Karpas-422 (cell line): ENCODE measurements around the gene C16orf82. TPM values are rescaled to one million over a fixed set of nuclear protein-coding genes. Genes with fewer than 3 reads are reported as not detected.

ENCODE experiments used
- DNase-seq: peaks from one replicate; pipeline ENCODE4 v3.0.0-alpha.2; 2015
- H2AFZ ChIP-seq: fragments of 200-600 bp; sonication (generic); 2 replicates; pipeline ENCODE4 v1.6.1; 2014; ENCODE audit warnings: antibody characterized with exemption, low read length, mixed read lengths
- H3K27ac ChIP-seq: fragments of 200-600 bp; sonication (generic); 2 replicates; pipeline ENCODE4 v1.5.1; 2014; ENCODE audit warnings: mild to moderate bottlenecking, low read length, moderate library complexity
- H3K27me3 ChIP-seq: fragments of 200-600 bp; sonication (generic); 2 replicates; pipeline ENCODE4 v1.6.1; 2014; ENCODE audit warnings: low read length, mixed read lengths
- H3K36me3 ChIP-seq: fragments of 200-600 bp; sonication (generic); 2 replicates; pipeline ENCODE4 v1.6.1; 2014; ENCODE audit warnings: low read length, mixed read lengths; ENCODE audit not compliant: insufficient read depth
- H3K4me1 ChIP-seq: fragments of 200-600 bp; sonication (generic); 2 replicates; pipeline ENCODE4 v1.6.1; 2014; ENCODE audit warnings: mild to moderate bottlenecking, low read length, mixed read lengths
- H3K4me2 ChIP-seq: fragments of 200-600 bp; sonication (generic); 2 replicates; pipeline ENCODE4 v1.6.1; 2014; ENCODE audit warnings: low read length, low read depth, mild to moderate bottlenecking; ENCODE audit not compliant: poor library complexity, severe bottlenecking
- H3K4me3 ChIP-seq: fragments of 200-600 bp; sonication (generic); 2 replicates; pipeline ENCODE4 v1.5.1; 2014; ENCODE audit warnings: mild to moderate bottlenecking, antibody characterized with exemption, low read length, mixed read lengths
- H3K79me2 ChIP-seq: fragments of 200-600 bp; sonication (generic); 2 replicates; pipeline ENCODE4 v1.6.1; 2014; ENCODE audit warnings: mild to moderate bottlenecking, low read length, mixed read lengths
- H3K9ac ChIP-seq: fragments of 200-600 bp; sonication (generic); 2 replicates; pipeline ENCODE4 v1.6.0; 2014; ENCODE audit warnings: low read length
- H3K9me2 ChIP-seq: fragments of 200-600 bp; sonication (generic), shearing (Covaris generic); replicated peaks from 2 replicates; pipeline ENCODE4 v1.6.0; 2014; ENCODE audit warnings: mild to moderate bottlenecking, low read length, moderate library complexity; ENCODE audit not compliant: insufficient read depth
- H3K9me3 ChIP-seq: fragments of 300-700, 200-600 bp; sonication (generic); 2 replicates; pipeline ENCODE4 v1.6.1; 2014; ENCODE audit warnings: low read length, mixed read lengths
- H4K20me1 ChIP-seq: fragments of 200-600 bp; sonication (generic); 2 replicates; pipeline ENCODE4 v1.6.1; 2014; ENCODE audit warnings: mild to moderate bottlenecking, antibody characterized with exemption, low read length, low read depth; ENCODE audit not compliant: insufficient read depth
- total RNA-seq: library from RNA; depleted of rRNA; stranded (reverse); fragments of >200 nt; shearing (Covaris generic); gene quantifications from 2 replicates; pipeline ENCODE4 v1.2.3, GENCODE V29; 2014; ENCODE audit warnings: low replicate concordance

The C16orf82 gene
- total RNA-seq, 1 experiment from 2014 or later: not detected

DNA sequence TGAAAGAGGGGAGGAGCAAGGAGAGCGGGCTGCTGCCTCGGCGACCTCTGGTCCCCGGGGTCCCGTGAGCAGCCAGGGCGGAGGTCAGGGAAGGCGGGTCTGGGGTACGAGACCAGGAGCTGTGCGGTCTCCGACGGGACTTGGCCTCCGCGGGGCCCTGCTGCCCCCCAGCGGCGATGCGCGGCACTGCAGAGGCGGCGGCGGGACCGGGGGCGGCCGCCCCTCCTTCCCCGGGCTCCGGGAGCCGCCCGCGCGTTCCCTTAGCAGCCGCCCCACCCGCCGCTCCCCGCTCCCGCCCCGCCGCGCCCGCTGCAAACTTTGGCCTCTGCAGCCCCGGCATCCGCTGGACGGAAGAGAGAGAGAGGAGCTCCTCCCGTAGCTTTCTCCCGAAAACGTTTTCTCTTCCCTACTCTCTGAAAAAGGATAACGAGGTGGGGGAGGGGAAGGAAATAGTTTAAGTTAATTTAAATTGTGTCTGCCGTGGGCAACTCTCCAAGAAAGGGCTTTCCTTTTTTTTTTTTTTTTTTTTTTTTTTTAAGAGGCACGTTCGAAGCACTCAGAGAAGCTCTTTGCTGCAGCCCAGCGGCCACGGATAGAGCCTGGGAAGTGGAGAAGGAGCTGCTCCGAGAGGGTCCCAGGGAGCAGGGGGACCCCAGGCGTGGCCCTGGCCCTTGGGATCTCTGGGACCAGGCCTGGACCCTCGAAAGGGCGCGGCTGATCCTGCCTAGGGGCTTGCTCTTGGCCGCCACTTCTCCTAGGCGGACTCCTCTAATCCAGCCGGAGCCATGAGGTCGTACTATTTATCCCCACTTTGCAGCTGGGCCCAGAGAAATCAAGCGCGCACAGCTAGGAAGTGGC is 43.2 kb downstream of the C16orf82 start:
- H3K36me3 ChIP-seq: no peaks in the 10 kb centered on the region
- no peaks in the 10 kb centered on the region for H4K20me1 ChIP-seq
- peak overlapping the region; percentile 42 for H3K4me2 ChIP-seq
- H3K9ac ChIP-seq: no peak overlapping the region
- H2AFZ ChIP-seq: no peak overlapping the region
- no peaks in the 10 kb centered on the region for H3K9me2 ChIP-seq
- H3K9me3 ChIP-seq: no peaks in the 10 kb centered on the region
- no peak overlapping the region for H3K4me3 ChIP-seq
- H3K27ac ChIP-seq: no peak overlapping the region
- no peaks in the 10 kb centered on the region for H3K27me3 ChIP-seq
- peaks cover 5% of the 10 kb centered on the region; the same call in 1 of the 2 replicates for H3K4me1 ChIP-seq
- peak; percentile 83 for DNase-seq
- no peaks in the 10 kb centered on the region for H3K79me2 ChIP-seq

- H3K9me2 ChIP-seq: no peaks in the 10 kb centered on the region
- no peaks in the 10 kb centered on the region for H3K9me3 ChIP-seq
- H4K20me1 ChIP-seq: no peaks in the 10 kb centered on the region
- H3K79me2 ChIP-seq: no peaks in the 10 kb centered on the region
- H3K36me3 ChIP-seq: no peaks in the 10 kb centered on the region
- H3K27me3 ChIP-seq: no peaks in the 10 kb centered on the region
- H3K27ac ChIP-seq: no peak overlapping the region
- H3K4me1 ChIP-seq: peaks cover 5% of the 10 kb centered on the region; the same call in 1 of the 2 replicates
- H2AFZ ChIP-seq: no peak overlapping the region
- no peak for DNase-seq
- H3K4me3 ChIP-seq: no peak overlapping the region
- no peak overlapping the region for H3K9ac ChIP-seq
- no peak overlapping the region for H3K4me2 ChIP-seq
These were observed 43.8 kb downstream of the C16orf82 start for GRCh38 chr16:27110524-27110896.

DNA sequence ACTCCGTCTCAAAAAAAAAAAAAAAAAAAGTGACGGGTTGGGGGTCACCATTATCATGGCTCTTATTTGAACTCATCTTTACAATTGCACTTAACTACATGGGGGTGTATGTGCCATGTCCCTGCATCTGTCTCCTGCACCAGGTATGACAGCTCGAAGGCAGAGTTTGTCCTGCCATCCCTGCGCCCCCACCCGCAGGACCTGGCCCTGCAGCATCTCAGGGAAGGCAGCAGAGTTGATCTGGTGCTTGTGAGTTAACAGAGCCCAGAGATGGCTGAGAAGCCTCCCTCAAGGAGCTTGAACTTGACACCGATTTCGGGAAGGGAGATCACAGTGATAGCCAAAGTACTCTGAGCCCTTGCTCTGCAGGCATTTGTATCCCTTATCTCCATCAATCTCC is 44.8 kb downstream of the C16orf82 start:
- Histone ChIP-seq H3K9me2 (no peaks in the 10 kb centered on the region), H2AFZ (no peak overlapping the region), H3K4me3 (no peak overlapping the region), H3K9me3 (no peaks in the 10 kb centered on the region), H4K20me1 (no peaks in the 10 kb centered on the region), H3K4me2 (no peak overlapping the region), H3K36me3 (no peaks in the 10 kb centered on the region), H3K4me1 (peaks cover 5% of the 10 kb centered on the region; the same call in 1 of the 2 replicates), H3K27me3 (no peaks in the 10 kb centered on the region), H3K79me2 (no peaks in the 10 kb centered on the region), H3K9ac (no peak overlapping the region), H3K27ac (no peak overlapping the region)
- DNase-seq: no peak

- Histone ChIP-seq H3K4me3 (no peak overlapping the region), H3K79me2 (no peaks in the 10 kb centered on the region), H3K36me3 (no peaks in the 10 kb centered on the region), H4K20me1 (no peaks in the 10 kb centered on the region), H3K9me2 (no peaks in the 10 kb centered on the region), H3K9ac (no peak overlapping the region), H3K27me3 (no peaks in the 10 kb centered on the region), H3K27ac (no peak overlapping the region), H3K4me1 (peaks cover 5% of the 10 kb centered on the region; the same call in 1 of the 2 replicates), H3K9me3 (no peaks in the 10 kb centered on the region), H3K4me2 (no peak overlapping the region), H2AFZ (no peak overlapping the region)
- DNase-seq: no peak
These were observed 45.5 kb downstream of the C16orf82 start for GRCh38 chr16:27112093-27112811.

GRCh38 chr16:27113341-27113841 is 46.7 kb downstream of the C16orf82 start:
- no peak overlapping the region for H3K27ac ChIP-seq
- no peak overlapping the region for H2AFZ ChIP-seq
- H3K9ac ChIP-seq: no peak overlapping the region
- H3K4me2 ChIP-seq: peak overlapping the region; percentile 23
- H3K4me1 ChIP-seq: peaks cover 5% of the 10 kb centered on the region; the same call in 1 of the 2 replicates
- no peaks in the 10 kb centered on the region for H3K36me3 ChIP-seq
- peak; percentile 46 for DNase-seq
- no peaks in the 10 kb centered on the region for H3K79me2 ChIP-seq
- H3K9me2 ChIP-seq: no peaks in the 10 kb centered on the region
- H3K9me3 ChIP-seq: no peaks in the 10 kb centered on the region
- H3K27me3 ChIP-seq: no peaks in the 10 kb centered on the region
- no peaks in the 10 kb centered on the region for H4K20me1 ChIP-seq
- no peak overlapping the region for H3K4me3 ChIP-seq

GRCh38 chr16:27114006-27114405 is 47.3 kb downstream of the C16orf82 start:
- Histone ChIP-seq H3K27me3 (no peaks in the 10 kb centered on the region), H3K9me2 (no peaks in the 10 kb centered on the region), H3K4me1 (peaks cover 5% of the 10 kb centered on the region; the same call in 1 of the 2 replicates), H3K9ac (no peak overlapping the region), H2AFZ (no peak overlapping the region), H3K4me2 (no peak overlapping the region), H3K36me3 (no peaks in the 10 kb centered on the region), H3K27ac (no peak overlapping the region), H3K4me3 (no peak overlapping the region), H4K20me1 (no peaks in the 10 kb centered on the region), H3K9me3 (no peaks in the 10 kb centered on the region), H3K79me2 (no peaks in the 10 kb centered on the region)
- no peak for DNase-seq

GRCh38 chr16:27118526-27118925 is 51.8 kb downstream of the C16orf82 start:
- Histone ChIP-seq H3K9ac (no peak overlapping the region), H4K20me1 (no peaks in the 10 kb centered on the region), H3K4me3 (no peak overlapping the region), H3K4me1 (peaks cover under 1% of the 10 kb centered on the region; the same call in 1 of the 2 replicates), H3K79me2 (no peaks in the 10 kb centered on the region), H2AFZ (no peak overlapping the region), H3K36me3 (no peaks in the 10 kb centered on the region), H3K9me3 (no peaks in the 10 kb centered on the region), H3K9me2 (no peaks in the 10 kb centered on the region), H3K4me2 (no peak overlapping the region), H3K27me3 (no peaks in the 10 kb centered on the region), H3K27ac (no peak overlapping the region)
- DNase-seq: no peak
